Measurements from ENCODE around the gene DPY19L1. TPM values are rescaled to one million over a fixed set of nuclear protein-coding genes. Genes with fewer than 3 reads are reported as not detected.

The DPY19L1 gene
- 55.4 and 78.5 TPM in 2 replicates for total RNA-seq

DNA sequence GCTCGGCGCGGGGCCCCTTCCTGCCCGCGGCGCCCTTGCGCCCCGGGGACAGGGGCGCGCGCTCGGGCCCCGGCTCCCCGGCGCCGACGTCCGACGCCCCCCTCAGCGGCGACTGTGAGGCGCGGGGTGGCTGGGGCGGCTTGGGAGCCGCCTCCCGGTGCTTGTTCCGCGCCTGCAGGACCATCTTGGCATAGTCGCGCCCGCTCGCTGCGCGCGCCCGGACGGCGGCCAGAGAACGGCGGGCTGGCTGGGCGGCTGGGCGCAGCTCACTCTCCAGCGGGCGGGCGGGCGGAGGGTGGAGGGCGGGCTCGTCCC is at the start of gene DPY19L1:
Gene DPY19L1 (minus strand): TSS at position 275 of the 315 bp plus-strand sequence. CDS start 91 bp downstream, at position 184.

Other genes starting within 250 kb of the DPY19L1 start
- gene TBX20, start 216.6 kb upstream of the DPY19L1 start, total RNA-seq = not detected in 2 replicates

Data from dermis lymphatic vessel endothelial cell (primary cell).